ENCODE measurements around the gene C21orf58.

C21orf58 gene

DNA sequence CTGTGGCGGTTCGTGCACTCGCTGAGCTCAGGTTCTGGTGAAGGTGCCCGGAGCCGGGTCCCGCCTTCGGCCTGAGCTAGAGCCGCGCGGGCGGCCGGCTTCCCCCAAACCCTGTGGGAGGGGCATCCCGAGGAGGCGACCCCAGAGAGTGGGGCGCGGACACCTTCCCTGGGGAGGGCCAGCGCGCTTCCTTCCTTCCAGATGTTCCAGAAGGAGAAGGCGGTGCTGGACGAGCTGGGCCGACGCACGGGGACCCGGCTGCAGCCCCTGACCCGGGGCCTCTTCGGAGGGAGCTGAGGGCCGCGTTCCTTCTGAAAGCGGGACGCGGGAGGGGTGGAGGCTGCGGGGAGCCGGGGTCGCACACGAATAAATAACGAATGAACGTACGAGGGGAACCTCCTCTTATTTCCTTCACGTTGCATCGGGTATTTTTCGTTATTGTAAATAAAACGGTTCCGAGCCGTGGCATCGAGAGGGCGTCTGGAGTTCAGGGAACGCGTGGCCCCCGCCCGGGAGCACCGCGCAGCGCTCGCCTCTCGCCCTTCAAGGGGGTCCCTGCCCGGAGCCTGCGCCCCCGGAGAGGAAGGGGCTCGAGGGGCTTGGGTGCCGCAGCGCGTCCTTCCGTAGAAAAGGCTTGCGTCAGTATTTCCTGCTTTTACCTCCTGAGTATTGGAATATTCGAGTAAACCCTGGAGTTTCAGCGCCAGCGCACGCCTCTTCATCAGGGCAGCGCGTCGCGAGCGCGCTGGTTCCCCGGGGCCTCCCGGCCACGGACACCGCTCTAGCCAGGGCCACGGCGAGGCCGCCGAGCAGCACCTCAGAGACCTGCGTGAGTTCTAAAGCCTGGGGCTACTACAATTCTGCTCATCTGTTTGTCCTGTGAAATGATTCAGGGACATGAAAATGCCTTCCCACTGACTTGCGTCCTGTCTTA lies 26.1 kb downstream of the C21orf58 start:
- in situ Hi-C loops (cut with MboI; ENCODE audit: low sequenced_read_pairs), result no loop called here

DNA sequence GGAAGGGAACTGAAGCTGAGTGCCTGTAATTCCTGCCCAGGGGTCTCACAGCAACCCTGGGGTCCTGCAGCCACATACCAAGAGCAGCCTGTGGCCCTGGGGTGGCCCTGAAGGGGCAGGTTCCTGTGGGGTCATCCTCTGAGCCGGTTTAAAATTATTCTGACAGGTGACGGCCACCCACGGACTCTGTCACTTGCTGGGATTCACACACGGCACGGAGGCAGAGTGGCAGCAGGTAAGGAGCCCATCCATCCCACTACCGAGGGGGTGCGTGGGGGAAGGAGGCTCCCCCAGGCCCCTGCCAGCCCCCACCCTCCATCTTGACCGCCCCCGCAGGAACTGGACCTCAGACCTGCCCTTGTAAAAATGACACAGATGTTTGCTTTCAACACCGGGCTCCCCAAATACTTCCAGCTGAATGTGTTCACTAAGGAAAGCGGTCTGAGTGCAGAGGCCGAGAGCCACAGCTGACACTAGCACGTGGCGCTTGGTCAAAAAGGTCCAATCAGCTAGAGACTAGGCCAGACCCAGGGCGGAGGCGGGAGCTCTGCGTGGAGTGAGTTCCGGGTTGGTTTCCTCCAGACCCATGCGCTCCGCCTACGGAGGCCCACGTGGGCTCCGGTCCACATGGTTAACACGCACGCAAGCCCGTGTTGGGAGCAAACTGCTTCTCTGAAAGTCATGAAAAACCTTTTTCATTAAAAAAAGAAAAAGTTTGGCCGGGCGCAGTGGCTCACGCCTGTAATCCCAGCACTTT lies 27.5 kb downstream of the C21orf58 start:
- in situ Hi-C loops (cut with MboI; ENCODE audit: low sequenced_read_pairs), result no loop called here

DNA sequence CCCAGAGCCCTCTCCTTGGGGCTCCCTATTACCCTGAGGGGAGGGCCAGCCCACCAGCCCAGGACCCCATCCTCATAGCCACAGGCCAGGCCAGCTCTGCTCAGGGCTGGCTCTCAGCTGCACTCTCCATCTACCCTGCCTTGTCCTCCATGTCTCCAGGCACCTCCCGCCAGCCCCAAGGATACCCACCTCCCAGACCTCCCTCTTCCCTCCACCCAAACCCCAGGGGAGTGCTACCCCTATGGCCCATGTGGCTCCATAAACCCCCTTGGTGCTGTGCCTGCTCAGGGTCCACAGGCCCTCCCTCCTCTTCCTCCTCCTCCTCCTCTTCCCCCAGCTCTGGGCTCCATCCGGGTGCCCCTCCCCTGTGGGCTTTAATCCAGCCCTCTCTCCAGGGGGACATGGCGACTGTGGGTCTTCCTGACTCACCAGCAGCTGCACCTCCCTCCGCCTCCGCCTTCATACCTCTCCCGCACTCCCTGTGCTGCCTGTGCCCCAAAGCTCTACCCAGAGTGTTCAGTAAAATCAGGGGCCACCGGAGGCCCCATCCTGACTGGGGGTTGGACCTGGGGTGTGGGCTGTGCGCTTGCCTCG lies 28.4 kb downstream of the C21orf58 start:
- in situ Hi-C loops (cut with MboI; ENCODE audit: low sequenced_read_pairs), result no loop called here

DNA sequence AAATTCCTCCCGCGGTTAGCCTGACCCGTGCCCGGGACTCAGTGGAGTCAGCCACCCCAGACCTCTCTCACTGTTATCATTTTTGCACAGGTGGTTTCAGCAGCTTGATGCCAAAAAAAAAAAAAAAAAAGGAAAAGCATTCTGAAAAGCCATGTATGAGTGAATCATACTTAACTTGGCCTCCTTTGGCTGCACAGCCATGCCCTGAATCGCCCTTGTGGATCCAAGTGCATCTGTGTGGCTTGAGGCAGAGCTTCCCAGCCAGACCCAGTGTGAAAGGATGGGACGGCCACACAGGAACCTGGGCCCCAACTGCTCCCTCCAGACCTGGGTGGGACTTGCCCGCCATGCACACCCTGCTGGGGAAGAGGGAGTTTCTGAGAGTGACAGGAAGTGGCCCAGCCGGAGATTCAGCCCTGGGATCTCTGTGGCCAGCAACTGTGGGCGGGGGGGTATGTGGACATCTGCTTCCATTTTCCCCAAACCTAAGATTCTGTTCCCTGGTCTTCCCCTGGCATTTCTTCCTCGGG lies 29.0 kb downstream of the C21orf58 start:
- in situ Hi-C loops (cut with MboI; ENCODE audit: low sequenced_read_pairs), result no loop called here

DNA sequence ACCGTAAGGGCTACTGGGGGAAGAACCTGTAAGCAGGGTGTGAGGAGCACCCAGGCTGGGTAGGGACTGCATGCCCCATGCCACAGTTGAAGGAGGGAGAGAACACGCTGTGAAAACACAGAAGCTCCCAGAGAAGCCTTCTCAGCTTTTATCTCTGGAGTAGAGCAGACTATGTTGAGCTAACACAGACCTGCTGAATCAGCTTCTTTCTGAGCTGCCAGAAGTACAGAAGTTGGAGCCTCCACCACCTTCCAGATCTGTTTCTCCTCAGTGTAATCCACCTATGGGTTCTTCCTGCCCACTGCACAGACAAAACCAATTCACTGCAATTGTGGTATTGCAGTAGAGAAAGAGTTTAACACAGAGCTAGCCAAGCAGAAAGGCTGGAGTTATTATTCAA lies 32.1 kb downstream of the C21orf58 start:
- in situ Hi-C loops (cut with MboI; ENCODE audit: low sequenced_read_pairs), result no loop called here

DNA sequence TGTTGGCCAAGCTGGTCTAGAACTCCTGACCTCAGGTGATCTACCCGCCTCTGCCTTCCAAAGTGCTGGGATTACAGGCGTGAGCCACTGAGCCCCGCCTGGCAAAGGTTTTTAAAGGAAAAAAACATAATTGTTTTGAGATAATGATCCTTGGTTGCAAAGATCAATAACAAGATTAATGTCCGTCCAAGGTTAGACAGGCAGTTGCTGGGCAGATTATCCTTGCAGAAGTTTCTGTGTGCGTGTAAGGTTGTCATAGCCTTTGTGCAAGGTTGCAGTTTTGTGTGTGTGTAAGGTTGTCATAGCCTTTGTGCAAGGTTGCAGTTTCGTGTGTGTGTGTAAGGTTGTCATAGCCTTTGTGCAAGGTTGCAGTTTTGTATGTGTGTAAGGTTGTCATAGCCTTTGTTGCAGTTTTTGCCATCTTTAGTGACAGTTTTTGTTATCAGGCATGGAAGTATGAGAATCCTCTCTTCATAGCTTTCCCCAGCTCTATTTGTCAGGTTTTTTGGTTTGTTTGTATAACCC lies 34.0 kb downstream of the C21orf58 start:
- in situ Hi-C loops (cut with MboI; ENCODE audit: low sequenced_read_pairs), result no loop called here

DNA sequence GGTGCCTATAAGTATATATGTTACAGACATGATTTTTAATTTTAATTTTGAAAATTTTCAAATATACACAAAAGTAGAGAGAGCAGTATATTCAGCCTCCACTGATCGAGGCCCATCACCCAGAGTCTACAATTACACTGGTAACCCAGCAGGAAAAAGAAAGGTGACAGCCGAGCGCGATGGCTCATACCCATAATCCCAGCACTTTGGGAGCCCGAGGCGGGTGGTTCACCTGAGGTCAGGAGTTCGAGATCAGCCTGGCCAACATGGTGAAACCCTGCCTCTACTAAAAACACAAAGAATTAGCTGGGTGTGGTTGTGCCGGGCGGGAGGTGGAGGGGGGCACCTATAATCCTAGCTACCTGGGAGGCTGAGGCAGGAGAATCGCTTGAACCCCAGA lies 36.1 kb downstream of the C21orf58 start:
- in situ Hi-C loops (cut with MboI; ENCODE audit: low sequenced_read_pairs), result no loop called here

DNA sequence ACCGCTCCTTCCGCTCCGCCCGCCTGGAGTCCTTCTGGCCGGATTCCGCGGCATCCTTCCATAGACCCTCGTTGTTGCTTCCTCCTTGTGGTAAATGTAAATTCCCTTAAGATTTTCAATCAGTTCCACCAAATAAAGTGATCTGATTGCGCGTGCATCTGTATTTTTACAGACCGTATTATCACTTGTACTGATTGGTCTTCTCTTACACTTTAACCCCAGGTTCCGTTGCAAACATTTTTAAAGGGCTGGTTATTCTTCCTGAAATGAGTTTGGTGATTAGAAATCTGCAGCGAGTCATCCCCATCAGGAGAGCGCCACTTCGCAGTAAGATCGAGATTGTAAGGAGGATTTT lies 37.0 kb downstream of the C21orf58 start:
- in situ Hi-C loops (cut with MboI; ENCODE audit: low sequenced_read_pairs), result no loop called here

DNA sequence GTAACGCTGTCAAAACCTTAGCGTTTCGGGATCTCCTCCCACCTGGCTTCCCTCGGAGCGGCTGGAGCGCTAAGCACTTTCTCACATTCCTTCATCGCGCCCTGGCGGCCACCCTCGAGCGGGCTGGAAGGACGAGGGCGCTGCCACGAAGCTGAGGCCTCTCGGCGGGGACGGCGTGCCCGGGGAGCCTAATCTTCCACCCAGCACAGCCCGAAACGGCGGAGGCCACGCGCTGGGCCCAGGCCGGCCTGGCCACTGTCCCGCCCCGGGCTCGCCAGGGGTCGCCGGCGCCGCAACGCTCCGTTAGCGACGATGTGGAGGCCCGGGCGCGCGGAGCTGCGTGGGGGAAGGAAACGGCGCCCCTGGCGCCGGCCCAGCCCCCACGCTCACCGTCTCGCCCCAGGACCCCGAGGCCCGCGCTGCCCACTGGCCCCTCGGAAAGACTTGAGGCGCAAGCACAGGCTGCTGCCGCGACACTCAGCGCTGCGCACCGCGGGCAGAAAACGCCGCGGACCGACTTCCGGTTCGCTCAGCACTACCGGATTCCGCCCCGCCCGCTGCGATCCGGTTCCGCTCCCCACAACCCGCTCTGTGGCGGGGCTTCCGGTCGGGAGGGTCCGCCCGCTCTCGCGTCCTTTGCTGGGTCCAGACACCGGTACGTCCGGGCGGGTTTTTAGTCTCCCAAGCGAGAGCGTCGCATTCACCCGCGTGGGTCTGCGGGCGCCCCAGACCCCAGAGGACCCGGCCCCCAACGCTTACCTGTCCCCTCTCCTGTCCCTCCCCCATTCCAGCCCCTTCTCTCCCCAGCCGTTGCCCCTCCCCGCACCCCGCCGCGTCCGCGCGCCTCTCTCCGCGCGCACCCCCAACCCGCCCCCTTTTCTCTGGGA lies 37.7 kb downstream of the C21orf58 start, which contains the start of gene YBEY:
Gene YBEY (plus strand): TSS at position 582 of the 887 bp plus-strand sequence. CDS start 572 bp downstream, outside the sequence.
- in situ Hi-C loops (cut with MboI; ENCODE audit: low sequenced_read_pairs), result no loop called here

DNA sequence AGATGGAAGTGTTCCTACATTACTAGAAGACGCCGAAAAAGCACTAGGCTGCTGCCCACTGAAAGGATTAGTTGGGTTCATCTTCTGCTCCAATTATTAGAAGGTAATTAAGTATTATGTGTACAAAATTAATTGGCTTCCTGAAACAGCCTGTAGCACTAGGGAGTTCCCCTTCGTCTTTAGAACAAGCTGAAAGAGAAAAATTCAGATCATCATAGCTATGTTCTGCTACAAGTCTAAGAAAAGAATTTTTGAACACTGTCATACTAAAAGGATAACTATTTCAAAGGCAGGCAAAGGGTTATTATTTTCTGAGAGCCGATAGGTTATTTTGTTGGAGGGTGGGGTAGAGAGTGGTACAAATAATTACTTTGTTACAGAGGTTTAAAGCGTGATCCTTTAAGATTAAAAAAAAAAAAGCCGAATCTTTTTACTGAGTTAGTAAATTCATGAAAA lies 38.4 kb downstream of the C21orf58 start, which contains the start of gene MCM3AP:
Gene MCM3AP (minus strand): TSS at position 406 of the 456 bp plus-strand sequence. CDS start 325 bp downstream, at position 81.
- in situ Hi-C loops (cut with MboI; ENCODE audit: low sequenced_read_pairs), result no loop called here

DNA sequence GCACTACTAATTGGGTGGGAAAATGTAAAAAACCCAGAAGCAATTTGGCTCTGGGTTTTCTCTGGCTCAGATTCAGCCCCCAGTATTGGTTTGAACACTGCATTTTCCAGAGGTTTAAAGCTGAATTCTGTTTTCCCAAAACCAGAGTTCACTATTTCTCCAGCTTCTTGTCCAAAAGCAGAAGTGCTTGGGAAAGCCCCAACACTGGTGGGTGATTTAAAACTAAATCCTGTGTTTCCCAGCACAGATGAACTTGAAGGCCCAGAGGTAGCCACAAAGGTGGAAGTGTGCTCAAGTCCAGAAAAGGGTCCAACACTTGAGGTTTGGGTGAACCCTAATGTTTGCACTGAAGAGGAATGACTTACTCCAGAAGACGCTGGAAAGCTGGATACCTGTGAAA lies 38.9 kb downstream of the C21orf58 start:
- in situ Hi-C loops (cut with MboI; ENCODE audit: low sequenced_read_pairs), result no loop called here

DNA sequence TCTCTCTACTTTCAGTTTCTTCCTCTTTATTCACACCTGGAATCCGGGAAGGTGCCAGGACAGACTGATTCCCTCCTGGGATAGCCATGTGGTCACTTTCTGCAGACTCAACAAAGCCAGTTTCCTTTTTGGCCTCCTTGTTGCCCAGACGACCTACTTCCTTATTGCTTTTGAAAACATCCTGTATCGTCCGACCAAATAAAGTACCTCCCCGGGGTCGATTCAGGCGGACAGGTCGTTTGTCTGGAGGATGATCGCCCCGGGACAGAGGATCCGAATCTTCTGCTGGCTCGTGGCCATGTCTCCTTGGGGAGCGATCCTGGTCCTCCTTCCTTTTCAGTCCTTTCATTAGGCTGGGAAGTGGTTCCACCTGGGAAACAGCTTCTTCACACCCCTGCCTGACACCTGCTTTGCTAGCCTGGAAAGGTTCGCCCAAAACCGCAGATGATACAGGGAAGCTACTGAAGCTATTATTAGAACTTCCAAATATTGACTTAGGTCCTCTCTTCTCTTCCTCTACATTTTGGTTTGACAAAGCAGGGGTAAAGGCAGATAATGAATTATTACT lies 39.5 kb downstream of the C21orf58 start:
- in situ Hi-C loops (cut with MboI; ENCODE audit: low sequenced_read_pairs), result no loop called here

DNA sequence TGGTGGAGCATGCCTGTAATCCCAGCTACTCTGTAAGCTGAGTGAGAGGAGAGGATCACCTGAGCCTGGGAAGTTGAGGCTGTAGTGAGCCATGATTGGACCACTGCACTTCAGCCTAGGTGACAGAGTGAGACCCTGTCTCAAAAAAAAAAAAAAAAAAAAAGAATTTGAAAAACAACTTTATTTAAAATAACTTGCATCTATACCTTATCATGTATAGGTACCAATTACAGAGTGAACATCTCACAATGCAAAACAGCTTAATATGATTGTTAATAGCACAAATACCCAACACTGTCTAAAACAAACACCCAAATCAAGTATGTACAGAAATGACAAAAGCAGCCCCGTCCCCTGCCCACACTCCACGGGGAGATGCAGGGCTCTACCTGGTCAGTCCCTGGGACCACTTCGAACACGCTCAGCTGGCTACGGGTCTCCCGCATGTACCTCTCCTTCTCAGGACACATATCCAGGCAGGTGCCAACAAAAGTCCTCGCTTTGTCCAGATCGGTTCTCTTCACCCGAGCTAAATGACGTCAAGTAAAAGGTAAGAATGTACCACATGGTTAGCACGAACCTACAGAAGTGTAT lies 48.8 kb downstream of the C21orf58 start:
- in situ Hi-C loops (cut with MboI; ENCODE audit: low sequenced_read_pairs), result no loop called here

DNA sequence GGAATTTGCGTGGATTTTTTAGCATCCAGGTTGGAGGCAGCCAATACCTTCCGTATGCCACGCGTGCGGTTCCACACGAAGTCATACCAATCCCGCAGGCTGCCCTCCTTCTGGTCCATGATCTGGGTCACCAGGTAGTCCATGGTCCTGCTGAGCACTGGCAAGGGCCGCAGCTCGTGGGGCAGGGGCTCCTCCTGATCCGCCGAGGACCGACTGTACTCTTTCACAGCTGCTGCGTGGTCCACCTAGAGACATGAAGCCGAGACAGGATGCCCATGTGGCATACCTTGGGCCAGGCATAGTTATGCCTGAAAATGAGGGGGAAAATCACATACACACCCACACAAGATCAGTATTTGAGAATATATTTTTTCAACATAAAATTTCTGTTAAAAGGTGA lies 50.3 kb downstream of the C21orf58 start:
- in situ Hi-C loops (cut with MboI; ENCODE audit: low sequenced_read_pairs), result no loop called here

DNA sequence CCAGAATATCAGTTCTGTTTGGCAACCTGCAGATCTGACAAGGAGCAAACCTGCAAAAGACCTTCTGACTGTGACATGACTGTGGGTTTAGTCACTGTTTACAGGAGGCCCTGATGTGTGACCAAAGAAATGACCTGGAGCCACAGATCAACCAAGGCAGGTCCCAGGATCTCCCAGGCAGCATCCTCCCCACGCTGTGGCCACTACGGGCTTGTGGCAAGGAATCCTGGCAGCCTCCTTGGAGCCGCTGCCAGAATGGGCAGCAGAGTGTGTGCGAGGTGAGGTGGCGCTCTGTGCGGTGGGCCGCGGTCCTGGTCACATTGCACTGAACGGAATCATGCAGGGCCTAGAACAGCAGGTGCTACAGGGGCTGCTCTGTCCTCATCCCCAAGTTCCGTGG lies 54.2 kb downstream of the C21orf58 start:
- in situ Hi-C loops (cut with MboI; ENCODE audit: low sequenced_read_pairs), result no loop called here

DNA sequence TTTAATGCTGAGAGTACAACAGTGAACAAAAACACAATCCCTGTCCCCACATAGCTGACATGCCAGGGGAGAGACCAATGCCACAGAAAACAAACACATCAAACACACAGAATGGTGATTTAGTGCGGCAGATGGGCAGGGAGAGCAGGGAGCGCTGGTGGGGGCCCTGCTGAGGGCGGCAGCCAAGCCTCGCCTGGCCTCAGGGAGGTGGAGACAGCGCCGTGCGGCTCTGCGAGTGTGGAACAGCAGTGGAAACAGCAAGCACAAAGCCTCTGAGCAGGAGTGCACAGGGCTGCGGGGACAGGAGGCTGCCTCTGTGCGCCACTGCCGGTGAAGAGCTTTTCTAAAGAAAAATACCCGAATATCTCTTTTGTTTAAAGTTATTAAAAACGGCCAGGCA lies 55.3 kb downstream of the C21orf58 start:
- in situ Hi-C loops (cut with MboI; ENCODE audit: low sequenced_read_pairs), result no loop called here

DNA sequence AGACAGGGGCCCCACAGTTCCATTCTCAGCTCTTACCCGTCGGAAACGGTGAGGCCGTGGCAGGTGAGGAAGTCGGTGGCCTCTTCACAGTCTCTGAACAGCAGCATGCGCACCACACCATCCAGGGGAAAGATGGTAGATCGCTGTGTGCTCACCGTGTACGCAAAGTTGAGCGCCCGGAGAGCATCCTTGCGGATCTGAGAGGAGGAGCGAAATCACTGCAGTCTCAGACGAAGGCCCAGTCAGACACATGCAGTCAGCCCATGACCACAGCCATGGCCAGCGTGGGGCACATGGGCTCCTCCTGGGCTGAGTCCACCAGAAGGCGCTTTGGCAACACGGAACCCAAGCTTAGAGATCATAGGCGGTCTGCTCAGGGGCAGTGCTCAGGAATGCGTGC lies 56.7 kb downstream of the C21orf58 start:
- in situ Hi-C loops (cut with MboI; ENCODE audit: low sequenced_read_pairs), result no loop called here

DNA sequence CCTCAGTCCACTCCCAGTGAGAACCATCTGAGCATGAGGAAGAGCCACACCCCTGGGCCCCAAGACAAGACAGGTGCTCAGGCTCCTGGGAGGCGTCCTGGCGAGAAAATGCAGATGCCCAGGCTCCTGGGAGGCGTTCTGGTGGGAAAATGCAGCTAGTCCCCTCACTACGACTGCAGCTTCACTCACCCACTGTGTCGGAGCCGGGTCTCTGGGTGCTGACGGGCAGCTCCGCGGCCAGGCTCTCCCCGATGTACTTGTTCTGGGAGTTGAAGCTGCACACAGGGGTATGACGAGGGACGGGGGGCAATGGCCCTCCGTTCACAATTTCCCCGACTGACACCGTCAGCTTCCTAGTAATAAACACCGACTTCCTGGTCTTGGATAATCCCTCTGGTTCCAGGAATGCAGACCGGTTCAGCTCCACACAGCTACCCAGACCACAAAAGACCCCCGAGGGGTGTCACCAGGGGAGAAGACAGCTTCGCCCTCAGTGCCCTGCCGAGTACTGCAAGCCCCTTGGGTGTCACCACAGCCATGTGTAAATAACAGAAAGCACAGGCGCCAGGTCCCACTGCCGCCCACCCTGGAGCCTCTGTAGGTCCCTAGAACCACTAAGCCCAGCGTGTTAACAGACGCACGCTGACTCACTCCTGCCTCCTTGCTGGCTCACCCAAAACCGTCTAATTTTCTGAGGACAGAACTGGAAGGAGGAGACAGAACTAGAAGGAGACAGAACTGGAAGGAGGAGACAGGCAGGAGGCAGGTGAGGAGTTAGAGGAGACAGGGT lies 57.7 kb downstream of the C21orf58 start:
- in situ Hi-C loops (cut with MboI; ENCODE audit: low sequenced_read_pairs), result no loop called here
